GM21528 (cell line): Measurements from ENCODE around the gene STX2.
"Not testable (repeated sequence)": the region's sequence is repeated elsewhere in the genome, so short reads cannot be mapped to it uniquely, and the experiment has no call there.

ENCODE experiments used
- ATAC-seq: cut with Tn5 transposase; IDR thresholded peaks from one replicate; pipeline ENCODE4 v1.9.1; 2021; ENCODE audit warnings: mild to moderate bottlenecking, moderate library complexity; ENCODE audit not compliant: unreplicated experiment, low FRiP score

Gene STX2

DNA sequence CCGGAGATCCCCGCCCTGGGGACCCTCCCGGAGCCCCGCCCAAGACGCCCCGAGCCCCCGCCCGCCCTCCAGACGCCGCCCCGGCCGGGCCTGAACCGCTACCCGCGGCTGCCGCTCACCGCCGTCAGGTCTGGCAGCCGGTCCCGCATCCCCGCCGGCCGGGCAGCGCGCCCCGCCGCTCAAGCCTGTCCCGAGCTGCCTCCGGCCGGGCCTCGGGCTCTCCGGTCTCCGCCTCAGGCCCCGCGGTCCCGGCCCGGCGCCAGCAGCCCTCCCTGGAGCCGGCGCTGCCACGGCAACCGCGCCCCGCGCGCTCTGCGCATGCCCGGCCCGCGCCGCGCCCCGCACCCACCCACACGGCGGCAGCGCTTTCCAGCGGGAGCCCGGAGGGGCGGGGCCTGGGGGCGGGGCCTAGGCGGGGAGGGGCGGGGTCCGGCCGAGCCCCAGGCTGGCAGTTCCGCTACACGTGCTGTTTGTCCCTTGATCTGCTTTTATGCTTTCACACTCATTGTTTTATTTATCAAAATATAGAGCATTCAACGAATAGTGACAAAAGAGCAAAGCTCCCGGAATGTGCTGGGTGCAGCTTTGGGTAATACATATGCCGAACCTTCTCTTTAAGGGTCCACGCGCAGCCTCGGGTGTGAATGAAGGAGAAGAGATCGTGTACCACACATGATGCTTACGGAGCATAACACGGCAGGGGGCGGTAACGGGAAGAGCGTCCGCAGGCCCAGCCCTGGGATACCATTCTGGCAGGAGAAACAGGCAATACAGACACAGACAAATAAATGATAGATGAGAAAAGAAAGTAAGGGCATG lies at the start of gene STX2:
TSS of gene STX2 (minus strand) at position 300 of the 819 bp plus-strand sequence. CDS start at position 149, 151 bp downstream.
- ATAC-seq: peak; percentile 79

DNA sequence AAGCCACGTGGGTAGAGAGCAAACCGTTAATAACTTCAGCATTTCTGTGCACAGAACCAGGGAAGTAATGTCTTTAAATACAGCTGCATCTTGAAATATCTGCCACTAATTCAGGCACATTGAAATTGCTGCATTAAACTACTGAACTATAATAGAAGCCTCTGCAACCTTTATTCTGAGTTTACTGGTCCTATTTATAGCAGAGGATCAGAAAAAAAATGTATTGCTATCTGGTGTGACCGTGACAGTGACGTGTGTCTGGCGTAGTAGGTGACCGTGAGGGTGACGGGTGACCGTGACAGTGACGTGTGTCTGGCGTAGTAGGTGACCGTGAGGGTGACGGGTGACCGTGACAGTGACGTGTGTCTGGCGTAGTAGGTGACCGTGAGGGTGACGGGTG lies 48.1 kb upstream of the STX2 start:
- ATAC-seq: not testable (repeated sequence)

DNA sequence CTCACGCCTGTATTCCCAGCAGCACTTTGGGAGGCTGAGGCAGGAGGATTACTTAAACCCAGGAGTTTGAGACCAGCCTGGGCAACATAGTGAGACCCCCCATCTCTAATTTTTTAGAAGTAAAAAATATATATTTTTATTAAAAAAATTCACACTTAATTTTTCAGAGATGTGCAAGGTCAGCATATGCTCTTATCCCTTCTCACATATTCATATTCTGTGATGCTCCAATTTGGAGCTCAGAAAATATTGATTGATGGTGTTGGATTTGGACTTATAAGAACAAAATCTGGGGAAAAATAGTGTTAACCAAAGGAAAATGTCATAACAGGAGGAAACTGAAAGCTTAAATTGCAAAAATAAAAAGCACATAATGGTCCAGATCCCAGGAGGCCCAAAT lies 42.5 kb upstream of the STX2 start:
- ATAC-seq: no peak

DNA sequence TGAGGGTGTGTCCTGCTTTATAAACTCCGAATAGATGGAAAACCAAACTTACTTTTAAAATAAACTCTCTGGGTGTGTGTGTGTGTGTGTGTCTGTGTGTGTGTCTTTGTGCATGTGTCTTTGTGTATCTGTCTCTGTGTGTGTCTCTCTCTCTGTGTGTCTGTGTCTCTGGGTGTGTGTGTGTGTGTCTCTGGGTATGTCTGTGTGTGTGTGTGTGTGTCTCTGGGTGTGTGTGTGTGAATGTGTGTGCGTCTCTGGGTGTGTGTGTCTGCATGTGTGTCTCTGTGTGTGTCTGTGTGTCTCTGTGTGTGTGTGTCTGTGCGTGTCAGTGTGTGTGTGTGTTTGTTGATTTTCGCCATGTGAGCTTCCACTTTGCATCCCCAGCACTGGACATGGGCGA lies 42.0 kb upstream of the STX2 start:
- no peak for ATAC-seq

DNA sequence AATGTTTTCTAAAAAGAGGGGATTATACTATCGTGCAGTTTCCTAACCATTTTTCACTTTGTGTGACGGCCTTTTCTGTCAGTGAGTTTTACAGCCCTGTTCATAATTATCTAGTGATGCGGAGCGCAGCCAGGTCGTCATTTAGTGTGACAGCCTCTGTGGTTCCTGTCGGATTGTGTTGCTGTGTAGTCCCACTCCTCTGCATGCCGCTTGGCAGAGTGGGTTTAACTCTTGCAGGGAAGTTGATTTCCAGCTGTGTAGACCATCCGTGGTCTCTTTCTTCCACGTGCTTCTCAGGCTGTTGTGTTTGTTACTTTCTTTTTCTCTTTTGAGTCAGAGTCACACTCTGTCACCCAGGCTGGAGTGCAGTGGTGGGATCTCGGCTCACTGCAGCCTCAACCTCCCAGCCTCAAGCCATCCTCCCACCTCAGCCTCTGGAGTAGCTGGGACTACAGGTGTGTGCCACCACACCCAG lies 41.4 kb upstream of the STX2 start:
- ATAC-seq: peak; percentile 54

DNA sequence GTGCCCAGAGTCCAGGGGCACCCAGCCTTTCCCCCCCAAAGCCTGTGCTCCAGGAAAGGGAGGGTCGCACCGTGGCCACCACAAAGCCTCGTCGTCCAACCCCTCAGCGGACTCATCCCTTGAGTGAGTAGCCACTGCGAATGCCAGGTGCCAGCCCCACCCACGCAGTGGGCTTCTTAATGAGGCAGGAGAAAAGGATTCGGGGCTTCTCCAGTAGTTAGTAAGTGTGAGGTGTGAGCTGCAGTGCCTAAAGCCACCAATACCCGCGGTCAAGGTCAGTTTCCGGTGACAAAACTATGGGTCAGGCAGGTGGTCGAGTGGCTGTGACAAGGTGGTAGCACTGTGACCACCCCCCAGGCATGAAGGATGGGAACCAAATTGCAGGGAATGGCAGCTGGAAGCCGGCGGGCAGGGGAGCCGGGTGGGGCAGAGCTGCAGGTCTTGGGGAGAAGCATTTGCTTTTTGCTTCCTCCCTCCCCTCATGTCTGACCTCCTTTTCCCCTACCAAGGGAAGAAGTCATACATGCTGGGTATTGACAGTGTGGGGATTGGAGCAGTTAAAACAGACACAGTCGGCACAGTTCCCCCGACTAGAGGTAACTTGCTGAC lies 40.8 kb upstream of the STX2 start:
- ATAC-seq: peak; percentile 16

DNA sequence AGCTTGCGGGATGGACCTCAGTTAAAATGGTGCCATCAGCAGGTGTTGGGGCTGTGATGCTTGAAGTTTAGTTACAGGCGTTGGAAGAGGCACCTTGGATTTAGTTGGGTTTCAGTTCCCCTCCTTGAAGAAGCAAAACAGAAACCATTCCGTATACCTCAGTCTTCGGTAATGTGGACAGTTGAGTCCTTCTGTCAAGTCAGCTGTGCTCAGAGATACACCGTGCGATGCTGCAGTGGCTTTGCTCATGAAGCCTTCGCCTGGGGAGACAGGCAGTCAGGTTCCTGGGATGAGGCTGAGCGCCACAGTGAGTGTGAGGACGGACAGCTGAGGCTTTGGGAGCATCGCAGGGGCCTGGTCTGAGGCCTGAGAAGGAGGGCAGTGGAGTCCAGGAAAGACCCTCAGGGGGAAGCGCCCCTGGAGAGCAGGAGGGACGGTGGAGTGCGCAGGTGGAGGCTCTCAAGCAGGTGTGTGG lies 40.2 kb upstream of the STX2 start:
- peak; percentile 76 for ATAC-seq

DNA sequence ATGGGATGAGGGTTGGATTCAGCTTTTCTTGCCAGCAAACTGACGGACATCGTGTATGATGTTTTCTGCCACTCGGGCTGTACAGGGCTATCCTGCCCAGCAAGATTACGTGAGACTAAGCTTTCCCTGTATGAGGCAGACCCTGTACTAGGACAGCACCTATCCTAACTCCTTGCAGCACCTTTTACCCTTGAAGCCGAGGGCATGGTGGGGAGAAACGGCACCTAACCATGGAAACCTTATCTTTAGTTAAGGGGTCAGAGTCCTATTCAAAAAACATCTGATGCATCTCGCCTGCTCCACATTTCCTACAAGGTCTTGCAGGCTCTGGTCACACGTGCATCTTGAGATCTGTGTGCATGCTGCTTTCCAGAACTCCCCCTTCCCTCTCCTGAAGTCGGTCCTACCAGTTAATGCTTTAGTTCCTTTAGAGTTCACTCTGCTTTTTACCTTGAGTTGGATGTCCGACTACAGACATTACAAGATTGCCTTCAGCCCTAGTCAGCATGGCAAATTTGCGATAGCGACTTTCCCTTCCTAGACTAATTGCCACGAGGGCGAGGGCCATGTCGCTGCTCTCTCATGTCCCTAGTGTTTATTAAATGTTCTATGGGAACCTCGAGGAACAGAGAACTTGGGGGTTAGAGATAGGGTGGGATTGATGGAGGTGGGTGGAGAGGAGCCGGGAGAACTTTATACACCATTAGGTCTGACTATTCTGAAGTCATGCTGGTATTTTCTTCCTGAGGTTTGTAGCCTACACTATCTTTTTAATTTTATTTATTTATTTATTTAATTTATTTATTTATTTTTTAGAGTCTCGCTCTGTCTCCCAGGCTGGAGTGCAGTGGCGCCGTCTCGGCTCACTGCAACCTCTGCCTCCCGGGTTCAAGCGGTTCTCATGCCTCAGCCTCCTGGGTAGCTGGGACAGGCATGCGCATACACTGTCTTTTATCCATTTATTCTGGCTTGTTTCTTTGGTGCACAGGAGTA lies 39.4 kb upstream of the STX2 start:
- ATAC-seq: peak; percentile 0

DNA sequence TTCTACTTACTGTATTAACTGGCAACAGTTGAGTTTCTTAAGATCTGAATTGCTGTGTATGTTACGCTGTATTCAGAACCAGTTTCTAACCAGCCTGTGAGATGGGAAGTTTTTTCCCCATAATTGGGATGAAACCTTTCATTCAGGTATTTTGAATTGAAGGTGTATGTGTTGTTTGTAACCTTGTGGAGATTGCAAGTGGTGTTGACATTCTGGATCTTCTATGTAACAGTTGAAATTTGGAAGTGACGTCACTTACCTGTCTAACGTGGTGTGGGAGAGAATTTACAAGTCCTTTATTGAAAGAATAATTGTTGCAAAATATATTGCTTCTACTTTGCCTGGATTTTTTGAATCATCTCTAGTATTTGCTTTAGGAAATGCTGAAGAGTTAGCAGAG lies 38.3 kb upstream of the STX2 start:
- no peak for ATAC-seq

DNA sequence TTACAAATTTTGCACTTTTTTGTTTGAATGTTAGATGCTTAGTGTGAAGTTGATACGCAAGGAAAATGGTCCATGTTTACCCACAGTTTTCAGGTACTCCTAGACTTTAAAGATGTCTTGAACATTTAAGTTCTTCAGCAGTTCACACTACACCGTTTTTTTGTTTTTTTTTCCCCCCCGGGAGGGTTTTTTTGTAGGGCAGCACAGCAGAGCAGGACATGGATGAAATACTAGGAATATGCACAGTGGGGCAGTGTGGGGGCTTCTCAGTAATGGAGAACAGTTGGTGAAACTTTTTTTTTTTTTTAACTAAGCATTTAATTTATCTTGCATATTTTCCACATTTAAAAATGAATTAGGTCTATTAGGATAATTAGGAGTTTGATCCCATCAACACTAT lies 37.7 kb upstream of the STX2 start:
- no peak for ATAC-seq

DNA sequence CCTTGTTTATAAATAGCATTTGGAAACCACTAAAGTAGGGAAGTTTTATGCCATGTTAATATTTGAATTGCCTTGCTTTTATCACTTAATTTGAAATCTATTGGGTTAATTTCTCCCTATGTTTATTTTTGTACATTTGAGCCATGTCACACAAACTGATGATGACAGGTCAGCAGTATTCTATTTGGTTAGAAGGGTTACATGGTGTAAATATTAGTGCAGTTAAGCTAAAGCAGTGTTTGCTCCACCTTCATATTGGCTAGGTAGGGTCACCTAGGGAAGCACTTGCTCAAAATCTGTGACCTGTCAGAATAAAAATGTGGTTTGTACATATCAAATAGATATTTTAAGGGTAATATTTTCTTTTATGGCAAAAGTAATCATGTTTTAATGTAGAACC lies 37.2 kb upstream of the STX2 start:
- no peak for ATAC-seq

DNA sequence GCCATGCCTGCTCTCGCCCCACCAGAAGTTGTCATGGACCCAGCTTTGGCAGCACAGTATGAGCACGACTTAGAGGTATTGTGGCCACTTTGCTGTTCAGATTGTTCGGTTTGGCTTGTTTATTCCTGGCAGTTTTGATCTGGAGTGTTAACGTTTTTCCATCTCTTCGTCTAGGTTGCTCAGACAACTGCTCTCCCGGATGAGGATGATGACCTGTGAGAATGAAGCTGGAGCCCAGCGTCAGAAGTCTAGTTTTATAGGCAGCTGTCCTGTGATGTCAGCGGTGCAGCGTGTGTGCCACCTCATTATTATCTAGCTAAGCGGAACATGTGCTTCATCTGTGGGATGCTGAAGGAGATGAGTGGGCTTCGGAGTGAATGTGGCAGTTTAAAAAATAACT lies 36.7 kb upstream of the STX2 start:
- ATAC-seq: not testable (repeated sequence)

DNA sequence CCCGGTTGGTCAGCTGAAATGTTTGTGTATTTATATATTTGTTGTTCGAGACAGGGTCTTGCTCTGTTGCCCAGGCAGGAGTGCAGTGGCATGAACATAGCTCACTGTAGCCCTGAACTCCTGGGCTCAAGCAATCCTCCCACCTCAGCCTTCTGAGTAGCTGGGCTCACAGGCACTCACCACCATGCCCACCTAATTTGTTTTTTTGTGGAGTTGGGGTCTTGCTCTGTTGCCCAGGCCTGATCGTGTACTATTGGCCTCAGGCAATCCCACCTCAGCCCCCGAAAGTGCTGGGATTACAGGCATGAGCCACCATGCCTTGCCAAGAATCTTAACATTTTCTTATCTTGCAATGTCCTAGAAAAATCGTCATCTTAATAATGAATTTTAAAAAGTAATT lies 36.1 kb upstream of the STX2 start:
- no peak for ATAC-seq

DNA sequence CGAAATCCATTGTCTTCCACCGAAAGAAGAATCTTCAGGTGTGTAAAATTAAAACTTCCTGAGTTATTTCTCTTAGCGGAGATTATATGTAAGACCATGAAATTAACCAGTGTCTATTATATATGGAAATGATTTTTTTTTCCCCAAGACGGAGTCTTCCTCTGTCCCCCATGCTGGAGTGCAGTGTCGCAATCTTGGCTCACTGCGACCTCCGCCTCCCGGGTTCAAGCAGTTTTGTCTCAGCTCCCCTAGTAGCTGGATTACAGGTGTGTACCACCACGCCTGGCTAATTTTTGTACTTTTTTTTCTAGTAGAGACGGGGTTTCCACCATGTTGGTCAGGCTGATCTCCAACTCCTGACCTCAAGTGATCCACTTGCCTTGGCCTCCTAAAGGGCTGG lies 35.6 kb upstream of the STX2 start:
- no peak for ATAC-seq

DNA sequence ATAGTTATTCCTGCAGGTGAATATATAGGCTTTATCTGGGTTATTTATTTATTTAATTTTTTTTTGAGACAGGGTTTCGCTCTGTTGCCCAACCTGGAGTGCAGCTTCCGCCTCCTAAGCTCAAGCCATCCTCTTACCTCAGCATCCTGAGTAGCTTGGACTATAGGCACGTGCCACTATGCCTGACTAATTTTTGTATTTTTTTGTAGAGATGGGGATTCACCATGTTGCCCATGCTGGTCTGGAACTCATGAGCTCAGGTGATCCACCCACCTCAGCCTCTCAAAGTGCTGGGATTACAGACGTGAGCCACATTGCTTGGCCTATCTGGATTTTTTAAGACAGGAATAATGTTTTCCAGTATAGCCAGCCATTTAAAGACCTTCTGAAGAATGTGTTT lies 34.8 kb upstream of the STX2 start:
- ATAC-seq: no peak

DNA sequence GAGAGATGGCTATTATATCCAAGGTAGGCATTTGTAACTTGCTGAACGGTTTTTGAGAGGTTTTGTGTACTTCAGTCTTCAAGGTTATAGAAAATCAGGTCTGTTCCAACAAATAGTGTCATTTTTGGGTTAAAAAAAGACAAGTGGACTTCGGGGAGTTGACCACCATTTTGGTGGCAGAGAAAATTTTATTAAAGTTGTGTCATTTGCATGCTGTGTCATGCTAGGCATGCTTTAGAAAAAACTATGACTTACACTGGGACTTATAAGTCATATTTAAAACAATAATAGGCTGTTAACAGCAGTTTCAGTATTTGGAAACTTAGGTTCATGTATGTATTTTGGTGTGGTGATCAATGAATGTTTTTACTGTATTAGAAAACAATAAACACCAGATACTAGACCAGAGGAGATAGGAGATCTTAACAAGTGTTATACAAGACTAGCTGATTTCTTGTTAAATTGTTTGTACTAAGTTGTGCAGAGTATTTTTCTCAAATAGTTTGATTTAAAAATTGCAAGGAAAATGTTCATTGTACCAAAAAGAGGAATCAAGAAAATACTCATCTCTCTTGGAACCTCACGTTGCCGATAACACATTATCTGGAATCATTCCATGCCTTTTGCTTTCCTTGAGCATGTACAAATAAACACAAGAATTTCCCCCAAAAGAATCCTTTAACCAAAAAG lies 34.2 kb upstream of the STX2 start:
- no peak for ATAC-seq

DNA sequence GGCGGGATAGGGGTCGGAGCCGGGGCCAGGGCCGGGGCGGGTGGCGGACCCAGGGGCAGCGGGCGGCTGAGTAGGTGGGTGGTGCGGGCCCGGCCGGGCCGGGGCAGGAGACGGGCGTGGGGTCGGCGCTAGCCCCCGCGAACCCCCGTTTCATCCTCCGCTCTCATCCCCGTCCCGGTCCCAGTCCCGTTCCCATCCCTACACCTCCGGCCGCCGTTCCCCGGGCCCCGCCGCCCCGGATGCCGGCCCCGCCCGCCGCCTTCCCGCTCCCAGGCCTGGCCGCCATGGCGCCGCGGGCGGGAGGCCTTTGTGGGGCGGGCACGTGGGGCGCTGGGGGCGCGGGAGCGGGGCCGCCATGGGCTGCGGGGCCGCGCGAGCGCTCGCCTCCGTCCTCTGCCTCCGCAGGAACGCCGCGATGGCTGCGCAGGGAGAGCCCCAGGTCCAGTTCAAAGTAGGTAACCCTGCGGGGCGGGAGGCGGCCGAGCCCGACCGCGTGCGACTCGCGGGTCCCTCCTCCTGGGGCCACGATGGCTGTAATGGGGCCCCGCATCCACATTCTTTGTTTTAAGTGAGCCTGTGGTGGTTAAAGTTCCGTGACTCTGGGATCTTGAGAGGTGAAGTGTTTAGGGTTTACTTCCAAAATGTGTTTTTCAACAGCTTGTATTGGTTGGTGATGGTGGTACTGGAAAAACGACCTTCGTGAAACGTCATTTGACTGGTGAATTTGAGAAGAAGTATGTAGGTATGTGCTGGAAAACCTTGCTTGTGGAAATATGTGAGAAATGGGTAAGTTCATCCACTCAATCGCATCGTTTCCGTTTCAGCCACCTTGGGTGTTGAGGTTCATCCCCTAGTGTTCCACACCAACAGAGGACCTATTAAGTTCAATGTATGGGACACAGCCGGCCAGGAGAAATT lies 33.4 kb upstream of the STX2 start:
- ATAC-seq: peak; percentile 37

DNA sequence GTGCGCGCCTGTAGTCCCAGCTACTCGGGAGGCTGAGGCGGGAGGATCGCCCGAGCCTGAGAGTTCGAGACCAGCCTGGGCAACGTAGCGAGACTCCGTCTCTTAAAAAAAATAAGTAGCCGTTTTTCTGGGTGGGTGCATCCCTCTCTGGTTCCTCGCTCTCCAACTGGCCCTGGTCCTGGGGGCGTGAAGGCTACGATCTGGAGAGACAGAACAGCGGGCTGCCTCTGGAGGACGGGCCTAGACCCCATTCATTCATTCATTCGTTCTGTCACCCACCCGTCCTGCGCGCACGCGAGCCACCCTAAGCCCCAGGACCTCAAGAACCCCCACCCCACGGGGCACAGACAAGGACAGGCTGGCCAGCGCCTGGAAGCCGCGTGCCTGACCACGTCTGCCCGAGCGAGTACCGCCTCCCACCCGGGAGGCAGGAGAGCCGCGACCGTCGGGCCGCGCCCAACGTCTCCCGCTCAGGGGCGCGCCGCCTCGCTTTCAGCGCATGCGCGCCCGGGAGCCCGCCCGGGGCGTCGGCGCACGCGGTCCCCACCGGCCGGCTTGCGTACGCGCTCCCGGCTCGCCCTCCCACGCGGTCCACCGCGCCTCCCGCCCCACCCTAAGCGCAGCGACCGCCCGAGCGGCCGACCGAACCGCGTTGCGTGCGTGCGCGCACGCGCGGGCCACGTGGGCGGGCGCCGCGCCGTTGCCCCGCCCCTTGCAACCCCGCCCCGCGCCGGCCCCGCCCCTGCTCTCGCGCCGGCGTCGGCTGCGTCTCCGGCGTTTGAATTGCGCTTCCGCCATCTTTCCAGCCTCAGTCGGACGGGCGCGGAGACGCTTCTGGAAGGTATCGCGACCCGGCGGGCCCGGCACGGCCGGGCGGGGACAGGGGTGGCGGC lies 32.5 kb upstream of the STX2 start, which contains the start of gene RAN:
TSS of gene RAN (plus strand) at position 781 of the 893 bp plus-strand sequence. CDS start 528 bp downstream, outside the sequence.
- peak; percentile 66 for ATAC-seq
